Measurements from ENCODE around the gene ARHGAP40.

The ARHGAP40 gene

GRCh38 chr20:38603286-38603685 is 1.7 kb downstream of the ARHGAP40 start:
- no peak for TF ChIP-seq CTCF (IDR thresholded peaks at IDR 0.05; ENCODE audit: low read length)
- no peak for TF ChIP-seq EZH2 (IDR thresholded peaks at IDR 0.05; ENCODE audit: borderline replicate concordance, low read length)
- Histone ChIP-seq H3K79me2 (ENCODE audit: insufficient read depth, low read length) (no peaks in the 10 kb centered on the region), H4K20me1 (ENCODE audit: insufficient read depth, low read length) (no peaks in the 10 kb centered on the region), H3K9ac (ENCODE audit: low read length) (no peak overlapping the region), H3K27ac (ENCODE audit: low read depth, low read length, poor library complexity, severe bottlenecking) (no peak overlapping the region), H3K9me2 (ENCODE audit: low read depth, low read length) (no peaks in the 10 kb centered on the region), H3F3A (ENCODE audit: insufficient read depth, low read length) (no peaks in the 10 kb centered on the region), H3K4me3 (ENCODE audit: low read depth, low read length, poor library complexity, severe bottlenecking) (no peak overlapping the region), H3K4me2 (ENCODE audit: low read length) (no peak overlapping the region), H3K9me3 (ENCODE audit: low read length) (no peaks in the 10 kb centered on the region), H3K36me3 (ENCODE audit: insufficient read depth, low read length) (no peaks in the 10 kb centered on the region), H2AFZ (ENCODE audit: low read length) (no peak overlapping the region), H3K4me1 (ENCODE audit: insufficient read depth, low read length, severe bottlenecking) (no peaks in the 10 kb centered on the region), H3K27me3 (ENCODE audit: insufficient read depth, low read length) (peaks cover 7% of the 10 kb centered on the region; the same call in 1 of the 2 replicates)

GRCh38 chr20:38604873-38605303 is 3.3 kb downstream of the ARHGAP40 start:
- Histone ChIP-seq H3F3A (ENCODE audit: insufficient read depth, low read length) (no peaks in the 10 kb centered on the region), H3K27me3 (ENCODE audit: insufficient read depth, low read length) (peaks cover 7% of the 10 kb centered on the region; the same call in 1 of the 2 replicates), H3K4me3 (ENCODE audit: low read depth, low read length, poor library complexity, severe bottlenecking) (no peak overlapping the region), H3K36me3 (ENCODE audit: insufficient read depth, low read length) (no peaks in the 10 kb centered on the region), H3K9me2 (ENCODE audit: low read depth, low read length) (no peaks in the 10 kb centered on the region), H3K27ac (ENCODE audit: low read depth, low read length, poor library complexity, severe bottlenecking) (no peak overlapping the region), H3K9ac (ENCODE audit: low read length) (no peak overlapping the region), H3K79me2 (ENCODE audit: insufficient read depth, low read length) (no peaks in the 10 kb centered on the region), H4K20me1 (ENCODE audit: insufficient read depth, low read length) (no peaks in the 10 kb centered on the region), H3K9me3 (ENCODE audit: low read length) (no peaks in the 10 kb centered on the region), H3K4me2 (ENCODE audit: low read length) (no peak overlapping the region), H3K4me1 (ENCODE audit: insufficient read depth, low read length, severe bottlenecking) (no peaks in the 10 kb centered on the region), H2AFZ (ENCODE audit: low read length) (no peak overlapping the region)
- TF ChIP-seq EZH2 (IDR thresholded peaks at IDR 0.05; ENCODE audit: borderline replicate concordance, low read length): no peak
- no peak for TF ChIP-seq CTCF (IDR thresholded peaks at IDR 0.05; ENCODE audit: low read length)

GRCh38 chr20:38607351-38607750 is 5.7 kb downstream of the ARHGAP40 start:
- no peaks in the 10 kb centered on the region for H4K20me1 ChIP-seq (ENCODE audit: insufficient read depth, low read length)
- no peaks in the 10 kb centered on the region for H3K9me2 ChIP-seq (ENCODE audit: low read depth, low read length)
- H3F3A ChIP-seq (ENCODE audit: insufficient read depth, low read length): no peaks in the 10 kb centered on the region
- H3K4me1 ChIP-seq (ENCODE audit: insufficient read depth, low read length, severe bottlenecking): no peaks in the 10 kb centered on the region
- no peaks in the 10 kb centered on the region for H3K36me3 ChIP-seq (ENCODE audit: insufficient read depth, low read length)
- TF ChIP-seq EZH2 (IDR thresholded peaks at IDR 0.05; ENCODE audit: borderline replicate concordance, low read length) (no peak), CTCF (IDR thresholded peaks at IDR 0.05; ENCODE audit: low read length) (no peak)
- H2AFZ ChIP-seq (ENCODE audit: low read length): no peak overlapping the region
- no peak overlapping the region for H3K27ac ChIP-seq (ENCODE audit: low read depth, low read length, poor library complexity, severe bottlenecking)
- H3K4me3 ChIP-seq (ENCODE audit: low read depth, low read length, poor library complexity, severe bottlenecking): no peak overlapping the region
- no peak overlapping the region for H3K4me2 ChIP-seq (ENCODE audit: low read length)
- no peaks in the 10 kb centered on the region for H3K79me2 ChIP-seq (ENCODE audit: insufficient read depth, low read length)
- no peak overlapping the region for H3K9ac ChIP-seq (ENCODE audit: low read length)
- H3K27me3 ChIP-seq (ENCODE audit: insufficient read depth, low read length): no peaks in the 10 kb centered on the region; the same call in none of the 2 replicates
- no peaks in the 10 kb centered on the region for H3K9me3 ChIP-seq (ENCODE audit: low read length)

Measured in OCI-LY1 (cell line).